ENCODE measurements around the gene NEUROD1.

DNA sequence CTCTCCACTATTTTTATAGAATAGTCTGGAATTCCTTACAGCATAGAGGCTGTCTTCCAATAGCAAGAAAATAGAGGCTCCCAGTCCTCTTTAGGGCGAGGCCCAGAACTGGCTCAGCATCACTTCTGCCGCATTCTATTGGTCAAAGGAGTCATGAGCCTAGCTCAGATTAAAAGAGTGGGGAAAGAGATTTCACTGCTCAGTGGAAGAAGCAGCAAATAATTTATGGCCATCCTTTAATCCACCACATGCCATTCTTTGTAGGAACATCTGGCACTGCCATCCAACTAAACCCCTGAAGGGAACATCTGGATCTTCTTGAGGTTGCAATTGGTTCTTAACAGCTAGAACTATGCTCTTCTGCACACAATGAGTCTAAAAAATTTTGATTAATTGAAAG is 43.4 kb upstream of the NEUROD1 start:
- TF ChIP-seq, protein P1, sequence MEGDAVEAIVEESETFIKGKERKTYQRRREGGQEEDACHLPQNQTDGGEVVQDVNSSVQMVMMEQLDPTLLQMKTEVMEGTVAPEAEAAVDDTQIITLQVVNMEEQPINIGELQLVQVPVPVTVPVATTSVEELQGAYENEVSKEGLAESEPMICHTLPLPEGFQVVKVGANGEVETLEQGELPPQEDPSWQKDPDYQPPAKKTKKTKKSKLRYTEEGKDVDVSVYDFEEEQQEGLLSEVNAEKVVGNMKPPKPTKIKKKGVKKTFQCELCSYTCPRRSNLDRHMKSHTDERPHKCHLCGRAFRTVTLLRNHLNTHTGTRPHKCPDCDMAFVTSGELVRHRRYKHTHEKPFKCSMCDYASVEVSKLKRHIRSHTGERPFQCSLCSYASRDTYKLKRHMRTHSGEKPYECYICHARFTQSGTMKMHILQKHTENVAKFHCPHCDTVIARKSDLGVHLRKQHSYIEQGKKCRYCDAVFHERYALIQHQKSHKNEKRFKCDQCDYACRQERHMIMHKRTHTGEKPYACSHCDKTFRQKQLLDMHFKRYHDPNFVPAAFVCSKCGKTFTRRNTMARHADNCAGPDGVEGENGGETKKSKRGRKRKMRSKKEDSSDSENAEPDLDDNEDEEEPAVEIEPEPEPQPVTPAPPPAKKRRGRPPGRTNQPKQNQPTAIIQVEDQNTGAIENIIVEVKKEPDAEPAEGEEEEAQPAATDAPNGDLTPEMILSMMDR (IDR thresholded peaks at IDR 0.05): no peak
- TF ChIP-seq EZH2phosphoT487 (IDR thresholded peaks at IDR 0.05): no peak

Measured in neural progenitor cell (in vitro differentiated cells).